A673 (cell line): ENCODE results near the gene PKIB. TPM values are rescaled to one million over a fixed set of nuclear protein-coding genes. Genes with fewer than 3 reads are reported as not detected.

ENCODE experiments used
- BruUV-seq: library from RNA; stranded (reverse); fragments of 400-500 nt; replicated peaks from 2 replicates; lab custom pipeline; 2021; lab: Mats Ljungman, UMichigan
- CTCF ChIA-PET: fragments of 300-600 bp; sonication (Branson Sonifier 250); formaldehyde crosslinking; loops from one replicate; lab custom pipeline; 2022; ENCODE audit warnings: antibody characterized with exemption; lab: Charles Lee
- POLR2A ChIA-PET: fragments of 300-600 bp; sonication (Branson Sonifier 250); formaldehyde crosslinking; loops from one replicate; lab custom pipeline; 2022; ENCODE audit warnings: antibody characterized with exemption; ENCODE audit not compliant: low non-redundant PET; lab: Charles Lee
- DNase-seq: peaks from one replicate; pipeline ENCODE4 v3.0.0-alpha.2; 2015; ENCODE audit warnings: low spot score
- H3K27ac ChIP-seq: fragments of 200-600 bp; sonication (generic); 2 replicates; pipeline ENCODE4 v1.5.1; 2016; ENCODE audit warnings: mixed run types, low read depth, mild to moderate bottlenecking, mixed read lengths, antibody characterized with exemption, low read length; ENCODE audit not compliant: poor library complexity, severe bottlenecking
- H3K27me3 ChIP-seq: fragments of 200-600 bp; sonication (generic); replicated peaks from 2 replicates; pipeline ENCODE4 v1.6.1; 2017; ENCODE audit warnings: mixed run types, low read depth, mild to moderate bottlenecking, mixed read lengths, antibody characterized with exemption, low read length; ENCODE audit not compliant: insufficient read depth, poor library complexity
- H3K36me3 ChIP-seq: fragments of 200-600 bp; sonication (generic); 2 replicates; pipeline ENCODE4 v1.6.1; 2016; ENCODE audit warnings: mixed run types, mild to moderate bottlenecking, mixed read lengths, antibody characterized with exemption, low read length; ENCODE audit not compliant: insufficient read depth, poor library complexity, severe bottlenecking
- H3K4me1 ChIP-seq: fragments of 200-600 bp; sonication (generic); 2 replicates; pipeline ENCODE4 v1.6.1; 2017; ENCODE audit warnings: mixed run types, mild to moderate bottlenecking, mixed read lengths, antibody characterized with exemption, low read length; ENCODE audit not compliant: insufficient read depth, poor library complexity, severe bottlenecking
- H3K4me3 ChIP-seq: fragments of 200-600 bp; sonication (generic); 2 replicates; pipeline ENCODE4 v1.5.1; 2016; ENCODE audit warnings: low read depth, mixed run types, mild to moderate bottlenecking, mixed read lengths, low read length; ENCODE audit not compliant: poor library complexity, severe bottlenecking
- H3K9me3 ChIP-seq: fragments of 200-600 bp; sonication (generic); 2 replicates; pipeline ENCODE4 v1.6.1; 2016; ENCODE audit warnings: mixed run types, low read depth, mild to moderate bottlenecking, mixed read lengths, antibody characterized with exemption, low read length; ENCODE audit not compliant: poor library complexity, severe bottlenecking
- CTCF ChIP-seq: fragments of 300-800, 200-600 bp; sonication (generic); conservative IDR thresholded peaks from 2 replicates; pipeline ENCODE4 v1.5.1; 2017; ENCODE audit warnings: low read depth, mild to moderate bottlenecking, antibody characterized with exemption, low read length, moderate library complexity, mixed read lengths
- EZH2 ChIP-seq: fragments of 200-600 bp; sonication (generic); IDR thresholded peaks from 2 replicates; pipeline ENCODE4 v1.6.1; 2017; ENCODE audit warnings: borderline replicate concordance, low read depth, mild to moderate bottlenecking, mixed read lengths, antibody characterized with exemption, low read length; ENCODE audit not compliant: poor library complexity, severe bottlenecking
- intact Hi-C: fragments of 100-400 bp; cut with micrococcal nuclease; formaldehyde crosslinking; loops from one replicate; pipeline ENCODE4 v1.10.0; 2022; ENCODE audit not compliant: unreplicated experiment
- total RNA-seq: library from RNA; stranded (reverse); gene quantifications from 2 replicates; pipeline ENCODE4 v1.2.3, GENCODE V29; 2021

The PKIB gene
- total RNA-seq, 1 experiment from 2014 or later = 11.5 TPM

GRCh38 chr6:122652431-122652830 is 42.2 kb downstream of the PKIB start:
- ChIA-PET POLR2A (no interaction called here), CTCF (no interaction called here)
- H3K4me3 ChIP-seq = no peak overlapping the region
- no peak overlapping the region for H3K27ac ChIP-seq
- BruUV-seq = no TSS peak
- no peak for DNase-seq
- TF ChIP-seq CTCF = no peak
- TF ChIP-seq EZH2 = no peak
- no peaks in the 10 kb centered on the region for H3K36me3 ChIP-seq
- peaks cover 13% of the 10 kb centered on the region for H3K4me1 ChIP-seq
- no peaks in the 10 kb centered on the region for H3K9me3 ChIP-seq
- intact Hi-C loops = no loop called here
- no peaks in the 10 kb centered on the region for H3K27me3 ChIP-seq

GRCh38 chr6:122653094-122653493 is 42.9 kb downstream of the PKIB start:
- Histone ChIP-seq H3K4me3 (no peak overlapping the region), H3K4me1 (peaks cover 18% of the 10 kb centered on the region), H3K27me3 (no peaks in the 10 kb centered on the region), H3K36me3 (no peaks in the 10 kb centered on the region), H3K9me3 (no peaks in the 10 kb centered on the region), H3K27ac (no peak overlapping the region)
- POLR2A ChIA-PET = no interaction called here
- TF ChIP-seq EZH2 (no peak), CTCF (no peak)
- CTCF ChIA-PET = no interaction called here
- no peak for DNase-seq
- BruUV-seq = no TSS peak
- intact Hi-C loops = no loop called here

- CTCF ChIA-PET = no interaction called here
- intact Hi-C loops = loop anchor here (1.0 kb wide), 1 partner anchor 27 kb away; no protein-coding TSS in a partner anchor
These were observed 43.8 kb downstream of the PKIB start for GRCh38 chr6:122654012-122654411.

More at GRCh38 chr6:122654012-122654411, 43.8 kb downstream of the PKIB start:
- H3K4me3 ChIP-seq = no peak overlapping the region
- no peaks in the 10 kb centered on the region for H3K9me3 ChIP-seq
- TF ChIP-seq CTCF (no peak), EZH2 (no peak)
- H3K4me1 ChIP-seq = peaks cover 18% of the 10 kb centered on the region
- H3K36me3 ChIP-seq = no peaks in the 10 kb centered on the region
- POLR2A ChIA-PET = no interaction called here
- no TSS peak for BruUV-seq
- no peak for DNase-seq
- no peak overlapping the region for H3K27ac ChIP-seq
- H3K27me3 ChIP-seq = no peaks in the 10 kb centered on the region
